HepG2 (cell line): ENCODE data around the gene RIPOR3. TPM values are rescaled to one million over a fixed set of nuclear protein-coding genes. Genes with fewer than 3 reads are reported as not detected.

Experiments
- ATAC-seq: fragments of 200-7000 bp; cut with Tn5 transposase; 3 replicates; pipeline ENCODE4 v1.9.1; 2020; ENCODE audit warnings: mild to moderate bottlenecking, moderate library complexity
- BruUV-seq: library from RNA; stranded (reverse); fragments of 400-500 nt; replicated peaks from 2 replicates; lab custom pipeline; 2021; lab: Mats Ljungman, UMichigan
- CTCF ChIA-PET: fragments of 300-600 bp; formaldehyde crosslinking; extraction: SDS; loops from one replicate; lab custom pipeline; 2021; ENCODE audit warnings: low total read pairs, inconsistent platforms, low intra/inter-chr PET ratio; lab: Yijun Ruan, JAX
- POLR2A ChIA-PET: fragments of 350-600 bp; sonication (Branson Sonifier 250); formaldehyde crosslinking; loops from one replicate; lab custom pipeline; 2020; ENCODE audit warnings: antibody characterized with exemption, inconsistent platforms; lab: Yijun Ruan, JAX
- DNase-seq: peaks from one replicate; pipeline ENCODE4 v3.0.0-alpha.2; 2015; ENCODE audit warnings: low spot score
- FAIRE-seq: peaks from 3 replicates; lab custom pipeline; 2011; peaks lifted over from hg19 to GRCh38; lab: Jason Lieb, UNC
- H2AFZ ChIP-seq: one replicate; pipeline ENCODE4 v1.6.1; 2011; ENCODE audit warnings: low read length, inconsistent platforms
- H3K27ac ChIP-seq: fragments of 300-600 bp; 3 replicates; pipeline ENCODE4 v1.8.0; 2011; ENCODE audit warnings: mixed run types, mild to moderate bottlenecking, mixed read lengths, low read length, inconsistent platforms; ENCODE audit not compliant: insufficient read depth; ENCODE audit errors: extremely low read length
- H3K27me3 ChIP-seq, 2 experiments: fragments of 200-600 bp in 1 of 2; 2 replicates in 1 of 2; 3 replicates in 1 of 2; pipeline versions ENCODE4 v1.6.0 to v1.8.0; 2011; ENCODE audit warnings: low read length in 2 of 2, mild to moderate bottlenecking in 2 of 2, moderate library complexity in 2 of 2, inconsistent platforms in 1 of 2; ENCODE audit not compliant: insufficient read depth in 2 of 2, control insufficient read depth in 1 of 2
- H3K36me3 ChIP-seq, 2 experiments: fragments of 200-600 bp in 1 of 2; replicated peaks in 1 of 2; 2 replicates in 1 of 2; 3 replicates in 1 of 2; pipeline versions ENCODE4 v1.5.1 to v1.8.0; 2011; ENCODE audit warnings: low read length in 2 of 2, inconsistent platforms in 1 of 2; ENCODE audit not compliant: insufficient read depth in 2 of 2, control insufficient read depth in 1 of 2
- H3K4me1 ChIP-seq: 2 replicates; pipeline ENCODE4 v1.5.1; 2012; ENCODE audit warnings: low read length, inconsistent platforms; ENCODE audit not compliant: insufficient read depth
- H3K4me2 ChIP-seq: 2 replicates; pipeline ENCODE4 v1.6.0; 2011; ENCODE audit warnings: low read depth, low read length, inconsistent platforms
- H3K4me3 ChIP-seq, 3 experiments: fragments of 200-600 bp in 1 of 3; sonication (generic), shearing (Covaris generic) in 1 of 3; replicated peaks in 1 of 3; 2 replicates each; pipeline ENCODE4 v1.5.1; 2011 to 2016; ENCODE audit warnings: low read length in 3 of 3, inconsistent platforms in 2 of 3, low read depth in 2 of 3, mild to moderate bottlenecking in 2 of 3, control low read depth in 1 of 3, mixed read lengths in 1 of 3; ENCODE audit not compliant: insufficient read depth in 1 of 3
- H3K79me2 ChIP-seq: one replicate; pipeline ENCODE4 v1.6.1; 2011; ENCODE audit warnings: low read length, inconsistent platforms; ENCODE audit not compliant: insufficient read depth
- H3K9ac ChIP-seq: 2 replicates; pipeline ENCODE4 v1.6.0; 2011; ENCODE audit warnings: mild to moderate bottlenecking, low read depth, low read length, inconsistent platforms; ENCODE audit not compliant: insufficient read depth
- H3K9me3 ChIP-seq: 2 replicates; pipeline ENCODE4 v1.5.1; 2012; ENCODE audit warnings: mild to moderate bottlenecking, low read length
- H4K20me1 ChIP-seq: 2 replicates; pipeline ENCODE4 v1.6.0; 2011; ENCODE audit warnings: inconsistent platforms, mild to moderate bottlenecking, low read length, moderate library complexity; ENCODE audit not compliant: insufficient read depth
- CBX5 ChIP-seq: sonication (generic); formaldehyde crosslinking; IDR thresholded peaks from 2 replicates; pipeline ENCODE4 v1.4.0; 2020; ENCODE audit warnings: missing genetic modification reagents, borderline replicate concordance
- CEBPB ChIP-seq: IDR thresholded peaks from 2 replicates; pipeline ENCODE4 v1.6.1; 2011; ENCODE audit warnings: low read depth, low read length, improper control_type of control experiment, borderline replicate concordance
- GATA4 ChIP-seq: sonication (generic); IDR thresholded peaks from 2 replicates; pipeline ENCODE4 v1.6.1; 2016; ENCODE audit warnings: antibody characterized with exemption, low read depth, borderline replicate concordance
- HDAC1 ChIP-seq: sonication (generic); formaldehyde crosslinking; IDR thresholded peaks from 2 replicates; pipeline ENCODE4 v1.5.1; 2020; ENCODE audit warnings: mild to moderate bottlenecking, missing genetic modification reagents
- KLF11 ChIP-seq: IDR thresholded peaks from 2 replicates; pipeline ENCODE4 v1.6.1; 2016; ENCODE audit warnings: missing compliant biosample characterization
- KLF16 ChIP-seq, 2 experiments: sonication (generic) in 1 of 2; formaldehyde crosslinking in 1 of 2; IDR thresholded peaks; 2 replicates each; pipeline versions ENCODE4 v1.6.1 to v1.8.0; 2016 to 2023; ENCODE audit warnings: missing genetic modification reagents in 2 of 2, missing compliant biosample characterization in 1 of 2
- NRL ChIP-seq: sonication (generic); formaldehyde crosslinking; IDR thresholded peaks from 2 replicates; pipeline ENCODE4 v1.5.0; 2020; ENCODE audit warnings: missing genetic modification reagents, mild to moderate bottlenecking, moderate library complexity, borderline replicate concordance
- PITX1 ChIP-seq: sonication (generic); formaldehyde crosslinking; IDR thresholded peaks from 2 replicates; pipeline ENCODE4 v1.5.1; 2020; ENCODE audit warnings: mild to moderate bottlenecking, missing genetic modification reagents
- SOX13 ChIP-seq, 3 experiments: fragments of 450-650 bp in 1 of 3; sonication (generic) in 1 of 3; formaldehyde crosslinking in 1 of 3; IDR thresholded peaks in 2 of 3; conservative IDR thresholded peaks in 1 of 3; 2 replicates each; pipeline versions ENCODE4 v1.5.0 to v1.6.1; 2016 to 2020; ENCODE audit warnings: antibody characterized with exemption in 1 of 3, mild to moderate bottlenecking in 1 of 3, missing compliant biosample characterization in 1 of 3, missing genetic modification reagents in 1 of 3, moderate library complexity in 1 of 3
- SRSF9 ChIP-seq: fragments of 200-400 bp; formaldehyde crosslinking; IDR thresholded peaks from 2 replicates; pipeline ENCODE4 v1.6.1; 2018; ENCODE audit warnings: borderline replicate concordance, mild to moderate bottlenecking, low read depth, low read length; ENCODE audit not compliant: insufficient read depth, poor library complexity, severe bottlenecking
- ZBTB42 ChIP-seq: sonication (generic); formaldehyde crosslinking; IDR thresholded peaks from 2 replicates; pipeline ENCODE4 v1.5.0; 2020; ENCODE audit warnings: mild to moderate bottlenecking, missing genetic modification reagents
- ZNF205 ChIP-seq: IDR thresholded peaks from 2 replicates; pipeline ENCODE4 v1.6.1; 2018; ENCODE audit warnings: missing biosample characterization, missing genetic modification reagents
- ZNF260 ChIP-seq: sonication (generic); formaldehyde crosslinking; IDR thresholded peaks from 2 replicates; pipeline ENCODE4 v1.4.0; 2020; ENCODE audit warnings: missing genetic modification reagents, low read depth, mild to moderate bottlenecking, borderline replicate concordance
- ZNF274 ChIP-seq: sonication (generic); formaldehyde crosslinking; IDR thresholded peaks from 2 replicates; pipeline ENCODE4 v1.5.1; 2020; ENCODE audit warnings: mild to moderate bottlenecking, missing genetic modification reagents
- ZNF414 ChIP-seq: sonication (generic); formaldehyde crosslinking; IDR thresholded peaks from 2 replicates; pipeline ENCODE4 v1.5.0; 2020; ENCODE audit warnings: missing genetic modification reagents
- ZNF546 ChIP-seq: sonication (generic); formaldehyde crosslinking; conservative IDR thresholded peaks from 2 replicates; pipeline ENCODE4 v1.8.1; 2023; ENCODE audit warnings: mild to moderate bottlenecking, missing genetic modification reagents
- WGBS: methylation state at CpG from one replicate; pipeline ENCODE4 v1.1.6; 2017; ENCODE audit warnings: low lambda C conversion rate; 5-methylcytosine and 5-hydroxymethylcytosine counted together
- in situ Hi-C: cut with HindIII; loops from 2 replicates; pipeline ENCODE4 v1.10.0; 2017; ENCODE audit warnings: low pct_unique_long_range_greater_than_20kb; ENCODE audit not compliant: extremely low pct_ligation_motif_present
- intact Hi-C: fragments of 100-400 bp; cut with micrococcal nuclease; formaldehyde crosslinking; loops from one replicate; pipeline ENCODE4 v1.10.0; 2022; ENCODE audit not compliant: unreplicated experiment
- polyA plus RNA-seq, 8 experiments: library from polyadenylated mRNA; depleted of rRNA in 3 of 8; stranded (reverse) in 7 of 8; unstranded in 1 of 8; fragments of >200 nt; fragmentation: Illumina TruSeq in 4 of 8; extraction: Trizol in 4 of 8; gene quantifications; 2 replicates each; pipeline versions ENCODE4 v1.2.1 to v1.2.3, GENCODE V29; 2011 to 2016; ENCODE audit warnings: low read depth in 4 of 8, missing spikeins in 1 of 8, mixed read lengths in 1 of 8; ENCODE audit not compliant: insufficient read depth in 1 of 8
- total RNA-seq, 5 experiments: library from RNA; depleted of rRNA; stranded (reverse); fragments of >200 nt; fragmentation: Illumina TruSeq; extraction: Trizol; gene quantifications; 2 replicates each; pipeline ENCODE4 v1.2.3, GENCODE V29; 2016; ENCODE audit warnings: low read depth in 1 of 5
- TF ChIP-seq, protein P1 (sequence below): sonication (generic); formaldehyde crosslinking; IDR thresholded peaks from 2 replicates; pipeline ENCODE4 v1.9.0; 2021; ENCODE audit warnings: missing genetic modification reagents, mild to moderate bottlenecking, borderline replicate concordance
- TF ChIP-seq, protein P2 (sequence below): sonication (generic); formaldehyde crosslinking; IDR thresholded peaks from 2 replicates; pipeline ENCODE4 v1.5.1; 2020; ENCODE audit warnings: mild to moderate bottlenecking, missing genetic modification reagents

Gene RIPOR3
- total and polyA plus RNA-seq, 2 of the 13 experiments (the other 11 are each of a cell fraction or from before 2014, with no cell fraction given): 0.18 TPM; not detected in 1

- Histone ChIP-seq H3K9me3 (no peaks in the 10 kb centered on the region), H3K4me1 (peaks cover 86% of the 10 kb centered on the region), H3K79me2 (no peaks in the 10 kb centered on the region), H4K20me1 (no peaks in the 10 kb centered on the region), H3K4me3 (no peak overlapping the region), H3K9ac (no peak overlapping the region), H3K27me3 (peaks cover 2 to 14% of the 10 kb centered on the region in 2 experiments; a peak in 1 of 5 replicates), H3K4me2 (no peak overlapping the region), H2AFZ (no peak overlapping the region), H3K27ac (no peak overlapping the region), H3K36me3 (no peaks in the 10 kb centered on the region)
- FAIRE-seq (no peak), DNase-seq (no peak), ATAC-seq (no peak)
- 60% methylated on average over 11 of the region's 11 CpGs for WGBS
- in situ Hi-C loops (no loop called here), intact Hi-C loops (no loop called here)
- ChIA-PET CTCF (interaction anchor here (1.6 to 2.0 kb wide), 3 partner anchors 49 to 85 kb away, joined by 5 to 11 read pairs (median 11); no protein-coding TSS in a partner anchor), POLR2A (interaction anchor here (1.6 kb wide), 1 partner anchor 126 kb away, joined by 3 read pairs; no protein-coding TSS in a partner anchor)
- BruUV-seq: no TSS peak
- TF ChIP-seq HDAC1 (no peak), KLF11 (CRISPR knock-in tag) (no peak), CEBPB (no peak), ZNF274 (CRISPR knock-in tag) (no peak; the same call in 1 of the 2 replicates), KLF16 (CRISPR knock-in tag; IDR thresholded peaks at IDR 0.05) (no peak), NRL (CRISPR knock-in tag) (peak; percentile 79; the same call in 1 of the 2 replicates), ZBTB42 (CRISPR knock-in tag) (no peak), CBX5 (no peak), ZNF205 (no peak), PITX1 (CRISPR knock-in tag) (peak; percentile 40; the same call in 1 of the 2 replicates), SOX13 (IDR thresholded peaks at IDR 0.05) (no peak), SOX13 (CRISPR knock-in tag; conservative IDR thresholded peaks at IDR 0.05 in 1 of 2, IDR thresholded peaks at IDR 0.05 in 1 of 2) (no peak), ZNF414 (CRISPR knock-in tag) (no peak), ZNF260 (CRISPR knock-in tag) (no peak), SRSF9 (no peak), ZNF546 (CRISPR knock-in tag) (no peak), GATA4 (no peak)
- TF ChIP-seq, protein P1, sequence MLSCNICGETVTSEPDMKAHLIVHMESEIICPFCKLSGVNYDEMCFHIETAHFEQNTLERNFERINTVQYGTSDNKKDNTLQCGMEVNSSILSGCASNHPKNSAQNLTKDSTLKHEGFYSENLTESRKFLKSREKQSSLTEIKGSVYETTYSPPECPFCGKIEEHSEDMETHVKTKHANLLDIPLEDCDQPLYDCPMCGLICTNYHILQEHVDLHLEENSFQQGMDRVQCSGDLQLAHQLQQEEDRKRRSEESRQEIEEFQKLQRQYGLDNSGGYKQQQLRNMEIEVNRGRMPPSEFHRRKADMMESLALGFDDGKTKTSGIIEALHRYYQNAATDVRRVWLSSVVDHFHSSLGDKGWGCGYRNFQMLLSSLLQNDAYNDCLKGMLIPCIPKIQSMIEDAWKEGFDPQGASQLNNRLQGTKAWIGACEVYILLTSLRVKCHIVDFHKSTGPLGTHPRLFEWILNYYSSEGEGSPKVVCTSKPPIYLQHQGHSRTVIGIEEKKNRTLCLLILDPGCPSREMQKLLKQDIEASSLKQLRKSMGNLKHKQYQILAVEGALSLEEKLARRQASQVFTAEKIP: no peak
- TF ChIP-seq, protein P2, sequence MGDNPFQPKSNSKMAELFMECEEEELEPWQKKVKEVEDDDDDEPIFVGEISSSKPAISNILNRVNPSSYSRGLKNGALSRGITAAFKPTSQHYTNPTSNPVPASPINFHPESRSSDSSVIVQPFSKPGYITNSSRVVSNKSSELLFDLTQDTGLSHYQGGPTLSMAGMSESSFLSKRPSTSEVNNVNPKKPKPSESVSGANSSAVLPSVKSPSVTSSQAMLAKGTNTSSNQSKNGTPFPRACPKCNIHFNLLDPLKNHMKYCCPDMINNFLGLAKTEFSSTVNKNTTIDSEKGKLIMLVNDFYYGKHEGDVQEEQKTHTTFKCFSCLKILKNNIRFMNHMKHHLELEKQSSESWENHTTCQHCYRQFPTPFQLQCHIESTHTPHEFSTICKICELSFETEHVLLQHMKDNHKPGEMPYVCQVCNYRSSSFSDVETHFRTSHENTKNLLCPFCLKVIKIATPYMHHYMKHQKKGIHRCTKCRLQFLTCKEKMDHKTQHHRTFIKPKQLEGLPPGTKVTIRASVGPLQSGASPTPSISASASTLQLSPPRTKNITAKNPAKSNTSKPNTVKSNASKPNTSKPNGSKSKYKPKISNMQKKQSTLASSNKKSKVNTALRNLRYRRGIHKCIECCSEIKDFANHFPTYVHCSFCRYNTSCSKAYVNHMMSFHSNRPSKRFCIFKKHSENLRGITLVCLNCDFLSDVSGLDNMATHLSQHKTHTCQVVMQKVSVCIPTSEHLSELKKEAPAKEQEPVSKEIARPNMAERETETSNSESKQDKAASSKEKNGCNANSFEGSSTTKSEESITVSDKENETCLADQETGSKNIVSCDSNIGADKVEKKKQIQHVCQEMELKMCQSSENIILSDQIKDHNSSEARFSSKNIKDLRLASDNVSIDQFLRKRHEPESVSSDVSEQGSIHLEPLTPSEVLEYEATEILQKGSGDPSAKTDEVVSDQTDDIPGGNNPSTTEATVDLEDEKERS (CRISPR knock-in tag): no peak
These were observed 27.1 kb downstream of the RIPOR3 start for GRCh38 chr20:50664254-50664653.
